PFSK-1 (cell line): ENCODE results near the gene THOP1.

Experiments used
- POLR2AphosphoS5 ChIP-seq: IDR thresholded peaks from 2 replicates; pipeline ENCODE4 v1.6.1; 2012; ENCODE audit warnings: low read depth, mild to moderate bottlenecking, control low read depth, low read length, moderate library complexity
- TAF1 ChIP-seq: IDR thresholded peaks from 2 replicates; pipeline ENCODE4 v1.6.1; 2012; ENCODE audit warnings: low read length, control low read depth, borderline replicate concordance; ENCODE audit not compliant: insufficient read depth
- TF ChIP-seq, protein P1 (sequence below), 2 experiments: IDR thresholded peaks; 2 replicates each; pipeline versions ENCODE4 v1.6.1 to v1.8.0; 2011 to 2012; ENCODE audit warnings: low read depth in 2 of 2, low read length in 2 of 2, control low read depth in 1 of 2, inconsistent platforms in 1 of 2, mild to moderate bottlenecking in 1 of 2, moderate library complexity in 1 of 2; ENCODE audit not compliant: insufficient read depth in 1 of 2

DNA sequence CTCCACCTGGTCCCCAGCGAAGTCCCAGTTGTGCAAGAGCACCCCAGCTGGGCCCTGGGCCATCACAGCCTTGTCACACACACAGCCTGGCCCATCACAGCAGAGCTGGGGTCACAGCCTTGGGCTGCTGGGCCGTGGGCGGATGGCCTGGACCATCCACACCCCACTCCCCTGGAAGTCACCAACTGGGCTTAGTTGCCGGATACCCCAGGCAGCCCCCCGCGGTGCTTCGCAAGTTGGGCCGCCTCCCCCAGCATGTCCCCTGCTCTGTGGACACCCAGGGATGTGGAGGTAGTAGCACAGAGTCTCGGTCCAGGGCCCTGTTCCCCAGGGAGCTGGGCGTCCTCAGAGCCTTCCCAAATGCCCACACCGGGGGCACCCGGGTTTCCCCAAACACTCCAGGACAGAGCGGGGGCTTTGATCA lies 29.9 kb downstream of the THOP1 start:
- TF ChIP-seq POLR2AphosphoS5, result no peak
- TF ChIP-seq TAF1, result no peak
- TF ChIP-seq, protein P1, sequence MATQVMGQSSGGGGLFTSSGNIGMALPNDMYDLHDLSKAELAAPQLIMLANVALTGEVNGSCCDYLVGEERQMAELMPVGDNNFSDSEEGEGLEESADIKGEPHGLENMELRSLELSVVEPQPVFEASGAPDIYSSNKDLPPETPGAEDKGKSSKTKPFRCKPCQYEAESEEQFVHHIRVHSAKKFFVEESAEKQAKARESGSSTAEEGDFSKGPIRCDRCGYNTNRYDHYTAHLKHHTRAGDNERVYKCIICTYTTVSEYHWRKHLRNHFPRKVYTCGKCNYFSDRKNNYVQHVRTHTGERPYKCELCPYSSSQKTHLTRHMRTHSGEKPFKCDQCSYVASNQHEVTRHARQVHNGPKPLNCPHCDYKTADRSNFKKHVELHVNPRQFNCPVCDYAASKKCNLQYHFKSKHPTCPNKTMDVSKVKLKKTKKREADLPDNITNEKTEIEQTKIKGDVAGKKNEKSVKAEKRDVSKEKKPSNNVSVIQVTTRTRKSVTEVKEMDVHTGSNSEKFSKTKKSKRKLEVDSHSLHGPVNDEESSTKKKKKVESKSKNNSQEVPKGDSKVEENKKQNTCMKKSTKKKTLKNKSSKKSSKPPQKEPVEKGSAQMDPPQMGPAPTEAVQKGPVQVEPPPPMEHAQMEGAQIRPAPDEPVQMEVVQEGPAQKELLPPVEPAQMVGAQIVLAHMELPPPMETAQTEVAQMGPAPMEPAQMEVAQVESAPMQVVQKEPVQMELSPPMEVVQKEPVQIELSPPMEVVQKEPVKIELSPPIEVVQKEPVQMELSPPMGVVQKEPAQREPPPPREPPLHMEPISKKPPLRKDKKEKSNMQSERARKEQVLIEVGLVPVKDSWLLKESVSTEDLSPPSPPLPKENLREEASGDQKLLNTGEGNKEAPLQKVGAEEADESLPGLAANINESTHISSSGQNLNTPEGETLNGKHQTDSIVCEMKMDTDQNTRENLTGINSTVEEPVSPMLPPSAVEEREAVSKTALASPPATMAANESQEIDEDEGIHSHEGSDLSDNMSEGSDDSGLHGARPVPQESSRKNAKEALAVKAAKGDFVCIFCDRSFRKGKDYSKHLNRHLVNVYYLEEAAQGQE (IDR thresholded peaks at IDR 0.05; ENCODE audit: insufficient read depth in 1 of 2, low read depth in 2 of 2, low read length in 2 of 2), result no peak
